B cell (primary cell): ENCODE results near the gene POU2AF1. TPM values are rescaled to one million over a fixed set of nuclear protein-coding genes. Genes with fewer than 3 reads are reported as not detected.

Experiments
- ATAC-seq: fragments of 200-7000 bp; cut with Tn5 transposase; one replicate; pipeline ENCODE4 v1.10.0; 2021; ENCODE audit warnings: low read depth, mild to moderate bottlenecking, moderate number of reproducible peaks, moderate library complexity
- CTCF ChIA-PET: fragments of 350-600 bp; sonication (Branson Sonifier 250); formaldehyde crosslinking; loops from one replicate; lab custom pipeline; 2021; ENCODE audit warnings: antibody characterized with exemption, inconsistent platforms; lab: Charles Lee
- POLR2A ChIA-PET: fragments of 350-600 bp; sonication (Branson Sonifier 250); formaldehyde crosslinking; loops from one replicate; lab custom pipeline; 2021; ENCODE audit warnings: antibody characterized with exemption; lab: Charles Lee
- DNase-seq: peaks from one replicate; pipeline ENCODE4 v3.0.0; 2013
- H2AFZ ChIP-seq: 2 replicates; pipeline ENCODE4 v1.6.1; 2012; ENCODE audit warnings: mild to moderate bottlenecking, low read depth, low read length; ENCODE audit not compliant: insufficient read depth, poor library complexity, severe bottlenecking
- H3K27ac ChIP-seq, 2 donors: 1 replicate in 1 of 2; 2 replicates in 1 of 2; pipeline ENCODE4 v1.5.1; 2012 to 2013; ENCODE audit warnings: low read length in 2 of 2, mild to moderate bottlenecking in 2 of 2, moderate library complexity in 1 of 2
- H3K27me3 ChIP-seq, 4 experiments: fragments of 200-600 bp in 1 of 4; sonication (generic) in 1 of 4; replicated peaks in 1 of 4; 1 replicate in 2 of 4; 2 replicates in 2 of 4; pipeline versions ENCODE4 v1.6.1 to v1.7.0; 2013 to 2016; ENCODE audit warnings: low read length in 3 of 4, mild to moderate bottlenecking in 2 of 4, mixed read lengths in 1 of 4, moderate library complexity in 1 of 4; ENCODE audit not compliant: insufficient read depth in 4 of 4, control insufficient read depth in 3 of 4; ENCODE audit errors: control extremely low read depth in 1 of 4
- H3K36me3 ChIP-seq, 2 experiments: replicated peaks in 1 of 2; 1 replicate in 1 of 2; 2 replicates in 1 of 2; pipeline versions ENCODE4 v1.6.1 to v1.7.1; 2013; ENCODE audit warnings: low read length in 1 of 2; ENCODE audit not compliant: insufficient read depth in 2 of 2, control insufficient read depth in 1 of 2; ENCODE audit errors: control extremely low read depth in 1 of 2, extremely low read depth in 1 of 2
- H3K4me1 ChIP-seq, 2 donors: fragments of 200-600 bp in 1 of 2; sonication (generic) in 1 of 2; 1 replicate in 1 of 2; 2 replicates in 1 of 2; pipeline versions ENCODE4 v1.5.1 to v1.6.1; 2013 to 2017; ENCODE audit warnings: low read length in 2 of 2; ENCODE audit not compliant: control insufficient read depth in 2 of 2, insufficient read depth in 2 of 2
- H3K4me2 ChIP-seq: replicated peaks from 2 replicates; pipeline ENCODE3; 2012; ENCODE audit warnings: mild to moderate bottlenecking, low read depth, low read length; ENCODE audit not compliant: poor library complexity, severe bottlenecking
- H3K4me3 ChIP-seq, 5 experiments: fragments of 200-600 bp in 1 of 5; sonication (generic) in 1 of 5; 1 replicate in 3 of 5; 2 replicates in 2 of 5; pipeline versions ENCODE4 v1.5.1 to v1.7.0; 2011 to 2016; ENCODE audit warnings: low read length in 4 of 5, mild to moderate bottlenecking in 4 of 5, low read depth in 2 of 5, control low read depth in 1 of 5, moderate library complexity in 1 of 5; ENCODE audit not compliant: insufficient read depth in 1 of 5; ENCODE audit errors: control extremely low read depth in 1 of 5, extremely low read depth in 1 of 5
- H3K79me2 ChIP-seq: fragments of 200-600 bp; sonication (generic); one replicate; pipeline ENCODE4 v1.6.0; 2016; ENCODE audit warnings: low read length; ENCODE audit not compliant: control insufficient read depth, insufficient read depth
- H3K9ac ChIP-seq: fragments of 200-600 bp; sonication (generic); 2 replicates; pipeline ENCODE4 v1.6.1; 2017; ENCODE audit warnings: mild to moderate bottlenecking, low read length, moderate library complexity
- H3K9me3 ChIP-seq, 3 donors: one replicate each; pipeline versions ENCODE4 v1.6.1 to v1.7.1; 2013; ENCODE audit warnings: low read length in 2 of 3; ENCODE audit not compliant: control insufficient read depth in 2 of 3, insufficient read depth in 1 of 3; ENCODE audit errors: control extremely low read depth in 1 of 3
- H4K20me1 ChIP-seq: 2 replicates; pipeline ENCODE4 v1.6.0; 2012; ENCODE audit warnings: mild to moderate bottlenecking, low read length; ENCODE audit not compliant: insufficient read depth, control insufficient read depth, poor library complexity, severe bottlenecking
- H3K27ac Mint-ChIP-seq: one replicate; pipeline ENCODE4 v1.8.0; 2021; ENCODE audit warnings: mixed read lengths
- H3K27me3 Mint-ChIP-seq: one replicate; pipeline ENCODE4 v1.8.0; 2021; ENCODE audit warnings: mixed read lengths
- H3K4me1 Mint-ChIP-seq: one replicate; pipeline ENCODE4 v1.8.0; 2021; ENCODE audit warnings: mixed read lengths
- H3K4me3 Mint-ChIP-seq: one replicate; pipeline ENCODE4 v1.8.0; 2021; ENCODE audit warnings: mixed read lengths
- H3K9me3 Mint-ChIP-seq: one replicate; pipeline ENCODE4 v1.8.0; 2022; ENCODE audit warnings: mixed read lengths; ENCODE audit not compliant: insufficient read depth
- CTCF ChIP-seq: fragments of 200-600 bp; IDR thresholded peaks from one replicate; pipeline ENCODE4 v1.8.0; 2022; ENCODE audit warnings: antibody characterized with exemption, mild to moderate bottlenecking
- EZH2 ChIP-seq: IDR thresholded peaks from 2 replicates; pipeline ENCODE4 v1.6.1; 2012; ENCODE audit warnings: borderline replicate concordance, low read depth, mild to moderate bottlenecking, moderate library complexity, low read length; ENCODE audit not compliant: insufficient read depth, poor library complexity, severe bottlenecking
- WGBS: methylation state at CpG from one replicate; pipeline ENCODE4 v1.1.5; 2013; ENCODE audit warnings: missing lambda C conversion rate; ENCODE audit not compliant: insufficient coverage; 5-methylcytosine and 5-hydroxymethylcytosine counted together
- intact Hi-C: fragments of 100-400 bp; cut with micrococcal nuclease; formaldehyde crosslinking; loops from one replicate; pipeline ENCODE4 v1.10.0; 2022
- polyA plus RNA-seq: library from polyadenylated mRNA; depleted of rRNA; stranded (reverse); fragments of >200 nt; gene quantifications from 2 replicates; pipeline ENCODE4 v1.2.3, GENCODE V29; 2012
- total RNA-seq, 2 donors: library from RNA; stranded (reverse); fragments of 120-200 nt in 1 of 2; gene quantifications; 1 replicate in 1 of 2; 2 replicates in 1 of 2; pipeline versions ENCODE4 v1.2.3 to v1.2.4, GENCODE V29; 2013 to 2022

POU2AF1 gene
- total and polyA plus RNA-seq, 2 donors (not counting 1 experiment from before 2014, with no cell fraction given), result 308 to 407 TPM

DNA sequence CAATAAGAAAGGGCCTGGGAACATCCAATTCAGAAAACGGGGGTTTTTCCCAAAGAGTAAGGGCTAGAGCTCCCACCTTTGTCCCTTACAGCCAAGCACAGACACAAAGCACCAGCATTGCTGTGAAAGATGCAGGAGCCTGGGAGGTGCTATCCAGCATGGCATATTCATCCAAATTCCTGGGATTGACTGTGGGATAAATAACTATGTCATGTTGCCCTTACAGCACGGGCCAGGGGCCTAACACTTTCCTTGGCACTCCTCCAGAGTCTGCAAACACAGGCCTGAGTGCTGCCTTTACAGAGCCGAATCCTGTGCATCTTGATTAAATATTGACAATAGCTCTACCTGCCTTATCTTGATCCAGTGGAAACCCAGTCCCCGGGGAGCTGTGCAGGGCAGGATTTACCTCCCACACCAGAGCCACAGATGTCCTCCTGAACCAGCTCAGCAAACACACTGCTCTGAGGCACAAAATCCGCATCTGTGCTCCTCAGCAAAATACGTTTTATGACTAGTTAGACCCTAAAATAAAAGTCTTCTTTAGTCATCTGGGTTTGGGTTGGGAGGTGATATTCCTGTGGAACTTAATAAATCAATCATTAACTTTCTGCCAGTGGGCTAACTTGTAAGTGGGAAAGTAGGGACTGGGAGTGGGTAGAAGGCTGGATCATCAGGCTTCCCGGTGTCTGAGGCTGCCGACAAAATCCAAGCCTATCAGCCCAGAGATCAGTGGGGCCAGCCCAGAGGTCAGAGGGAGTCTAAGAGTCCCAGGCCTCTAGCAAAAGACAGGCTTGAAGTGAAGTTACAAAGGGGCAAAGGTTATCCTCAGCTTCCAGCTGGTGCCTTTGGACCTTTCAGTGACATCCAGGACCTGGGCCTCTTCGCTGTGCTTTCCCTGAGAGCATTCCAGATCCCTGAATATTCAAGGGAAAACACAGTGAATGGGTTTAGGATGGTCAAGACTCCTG is 44.3 kb downstream of the POU2AF1 start:
- POLR2A ChIA-PET, result no interaction called here
- intact Hi-C loops, result no loop called here
- CTCF ChIA-PET, result interaction anchor here (1.2 to 1.9 kb wide), 3 partner anchors 8 to 88 kb away, joined by 3 to 5 read pairs (median 4); no protein-coding TSS in a partner anchor

More for the DNA sequence above, 44.3 kb downstream of the POU2AF1 start:
- H3K9me3 ChIP-seq, result peaks cover 0 to 5% (median 0%) of the 10 kb centered on the region in 3 donors
- H3K4me3 ChIP-seq, result no peak overlapping the region
- no peak for TF ChIP-seq EZH2
- no peak for TF ChIP-seq CTCF
- Mint-ChIP-seq H3K9me3 (peaks cover 3% of the 10 kb centered on the region), H3K4me1 (no peaks in the 10 kb centered on the region), H3K27me3 (no peaks in the 10 kb centered on the region), H3K4me3 (no peak overlapping the region), H3K27ac (no peak overlapping the region)
- no peak overlapping the region for H3K27ac ChIP-seq
- H3K79me2 ChIP-seq, result no peaks in the 10 kb centered on the region
- no peaks in the 10 kb centered on the region for H3K4me1 ChIP-seq
- H3K27me3 ChIP-seq, result no peaks in the 10 kb centered on the region
- no peak overlapping the region for H2AFZ ChIP-seq
- H3K4me2 ChIP-seq, result no peak overlapping the region
- no peak for DNase-seq
- H4K20me1 ChIP-seq, result no peaks in the 10 kb centered on the region
- WGBS, result 93% methylated on average over 6 of the region's 9 CpGs
- H3K9ac ChIP-seq, result no peak overlapping the region
- no peak for ATAC-seq
- H3K36me3 ChIP-seq, result no peaks in the 10 kb centered on the region
